HUES64 (cell line): ENCODE measurements around the gene GGTA1.
"Not testable (repeated sequence)": the region's sequence is repeated elsewhere in the genome, so short reads cannot be mapped to it uniquely, and the experiment has no call there.

Experiments used
- H3K27ac ChIP-seq: 2 replicates; pipeline ENCODE4 v1.7.0; 2013; ENCODE audit warnings: low read depth, low read length, inconsistent platforms
- H3K27me3 ChIP-seq: 2 replicates; pipeline ENCODE4 v1.6.1; 2013; ENCODE audit warnings: mild to moderate bottlenecking, low read length; ENCODE audit not compliant: insufficient read depth
- H3K36me3 ChIP-seq: 2 replicates; pipeline ENCODE4 v1.6.1; 2013; ENCODE audit warnings: mild to moderate bottlenecking, low read length; ENCODE audit not compliant: insufficient read depth
- H3K4me1 ChIP-seq: 2 replicates; pipeline ENCODE4 v1.6.1; 2013; ENCODE audit warnings: mild to moderate bottlenecking, low read length, moderate library complexity; ENCODE audit not compliant: insufficient read depth
- H3K4me3 ChIP-seq: 2 replicates; pipeline ENCODE4 v1.5.1; 2013; ENCODE audit warnings: mild to moderate bottlenecking, low read length, moderate library complexity
- H3K9ac ChIP-seq: 2 replicates; pipeline ENCODE4 v1.6.1; 2013; ENCODE audit warnings: mild to moderate bottlenecking, low read depth, low read length
- H3K9me3 ChIP-seq: 2 replicates; pipeline ENCODE4 v1.6.1; 2013; ENCODE audit warnings: low read depth, low read length; ENCODE audit not compliant: insufficient read depth
- WGBS: fragments of 150-250, 120-280 bp; methylation state at CpG from one replicate; pipeline ENCODE4 v1.1.7; 2013; ENCODE audit warnings: missing lambda C conversion rate; 5-methylcytosine and 5-hydroxymethylcytosine counted together

The GGTA1 gene

DNA sequence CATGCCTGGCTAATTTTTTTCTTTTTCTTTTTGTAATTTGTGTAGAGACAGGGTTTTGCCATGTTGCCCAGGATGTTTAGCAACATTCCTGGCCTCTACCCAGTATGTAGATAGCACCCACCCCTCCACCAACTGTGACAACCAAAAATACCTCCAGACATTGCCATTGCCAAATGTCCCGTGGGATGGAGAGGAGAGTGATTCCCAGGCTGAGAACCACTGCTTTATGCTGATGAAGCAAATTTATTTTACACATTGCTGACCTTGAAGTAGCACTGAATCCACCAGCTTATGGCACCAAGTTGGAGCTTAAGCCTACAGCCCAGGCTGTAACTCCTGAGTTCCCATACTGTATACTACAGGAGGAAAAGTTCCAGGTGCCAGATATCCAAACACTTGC lies 58.5 kb downstream of the GGTA1 start:
- no peak overlapping the region for H3K27ac ChIP-seq
- no peaks in the 10 kb centered on the region for H3K9me3 ChIP-seq
- peaks cover 3% of the 10 kb centered on the region; the same call in 1 of the 2 replicates for H3K27me3 ChIP-seq
- H3K4me3 ChIP-seq, result no peak overlapping the region
- 92% methylated on average over 1 of the region's 1 CpG for WGBS
- no peaks in the 10 kb centered on the region for H3K36me3 ChIP-seq
- no peak overlapping the region for H3K9ac ChIP-seq
- no peaks in the 10 kb centered on the region for H3K4me1 ChIP-seq

DNA sequence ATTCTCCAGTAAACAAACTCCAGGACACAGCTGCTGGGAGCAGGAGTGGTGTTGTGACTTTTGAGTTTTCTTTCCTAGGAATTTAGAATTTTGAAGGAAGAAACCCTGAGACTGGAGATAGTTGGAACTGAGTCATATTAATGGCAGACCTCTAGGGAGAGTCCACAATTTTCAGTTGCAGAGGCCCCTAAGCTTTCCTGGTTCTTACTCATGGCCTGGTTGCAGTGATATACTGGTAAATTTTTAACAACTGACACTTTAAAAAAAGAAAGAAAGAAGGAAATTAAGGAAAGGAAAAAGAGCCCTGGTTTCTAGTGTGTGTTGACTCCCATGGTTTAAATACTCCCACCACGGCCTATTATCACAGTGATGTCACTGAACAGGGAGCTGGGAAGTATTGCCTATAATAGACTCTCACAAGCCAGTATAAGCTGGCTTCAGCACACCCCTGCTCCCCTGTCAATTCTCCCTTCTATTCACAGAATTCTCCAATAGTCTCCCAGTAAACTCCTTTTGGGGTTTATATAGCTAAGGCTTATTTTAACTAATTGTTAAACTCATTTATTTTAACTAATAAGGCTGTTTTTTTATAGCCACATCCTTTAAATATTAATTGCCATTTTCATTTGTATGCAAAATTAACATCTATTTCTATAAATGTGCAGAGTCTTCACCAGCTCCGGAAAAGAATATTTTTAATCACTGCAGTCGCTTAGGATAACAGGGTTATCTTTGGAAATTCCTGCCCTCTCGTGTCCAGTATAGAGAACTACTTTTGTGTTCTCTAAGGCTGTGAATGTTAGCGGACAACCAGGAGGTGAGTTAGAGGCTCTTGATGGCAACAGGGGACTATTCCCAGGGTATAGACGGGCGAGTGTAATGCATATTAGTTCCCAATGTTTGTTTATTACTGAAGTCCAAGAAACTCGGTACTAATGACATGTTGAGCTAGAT lies 59.7 kb downstream of the GGTA1 start:
- WGBS, result 85% methylated on average over 8 of the region's 8 CpGs
- Histone ChIP-seq H3K9ac (no peak overlapping the region), H3K4me1 (no peaks in the 10 kb centered on the region), H3K27ac (no peak overlapping the region), H3K9me3 (no peaks in the 10 kb centered on the region), H3K4me3 (no peak overlapping the region), H3K27me3 (peaks cover 3% of the 10 kb centered on the region; the same call in 1 of the 2 replicates), H3K36me3 (no peaks in the 10 kb centered on the region)

DNA sequence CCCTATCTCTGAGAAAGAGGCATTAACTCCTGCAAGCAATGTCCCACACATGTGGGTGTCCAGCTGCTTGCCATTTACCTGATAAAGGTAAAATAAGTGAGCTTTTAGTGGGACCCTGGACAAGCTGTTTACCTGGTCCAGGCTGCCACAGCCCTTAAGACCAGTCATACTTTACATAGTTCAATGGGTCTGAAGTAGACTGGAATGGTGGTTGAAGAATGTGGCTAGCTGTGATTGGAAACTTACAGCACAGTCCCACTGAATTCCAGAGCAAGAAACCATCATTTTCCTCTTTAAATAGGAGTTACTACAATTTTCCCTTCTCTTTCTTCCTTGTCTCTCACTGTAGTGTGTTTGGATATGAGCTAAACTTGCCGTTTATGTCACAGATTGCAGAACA lies 60.6 kb downstream of the GGTA1 start:
- H3K4me1 ChIP-seq, result no peaks in the 10 kb centered on the region
- no peaks in the 10 kb centered on the region for H3K9me3 ChIP-seq
- H3K9ac ChIP-seq, result no peak overlapping the region
- no peak overlapping the region for H3K4me3 ChIP-seq
- no peak overlapping the region for H3K27ac ChIP-seq
- H3K36me3 ChIP-seq, result no peaks in the 10 kb centered on the region
- 91% methylated on average over 1 of the region's 1 CpG for WGBS
- peaks cover 3% of the 10 kb centered on the region; the same call in 1 of the 2 replicates for H3K27me3 ChIP-seq

DNA sequence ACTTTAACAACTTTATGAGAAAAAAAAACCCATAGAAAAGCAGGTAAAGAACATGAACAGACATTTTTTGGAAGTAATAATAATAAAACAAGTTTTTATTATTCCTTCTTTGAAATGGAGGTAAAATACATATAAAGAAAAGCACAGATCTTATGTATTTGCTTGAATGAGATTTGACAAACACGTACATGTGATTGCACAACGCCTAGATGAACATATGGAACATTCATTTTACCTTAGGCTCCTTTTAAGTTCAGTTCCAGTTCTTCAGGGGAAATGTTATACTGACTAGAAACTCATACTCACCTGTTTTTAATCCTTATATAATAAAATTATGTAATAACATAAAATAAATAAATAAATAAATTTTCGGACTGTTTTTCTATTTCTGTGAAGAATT lies 61.8 kb downstream of the GGTA1 start:
- no peak overlapping the region for H3K27ac ChIP-seq
- H3K9me3 ChIP-seq, result no peaks in the 10 kb centered on the region
- H3K4me3 ChIP-seq, result no peak overlapping the region
- no peaks in the 10 kb centered on the region for H3K36me3 ChIP-seq
- peaks cover 3% of the 10 kb centered on the region; the same call in 1 of the 2 replicates for H3K27me3 ChIP-seq
- 92% methylated on average over 2 of the region's 3 CpGs for WGBS
- no peak overlapping the region for H3K9ac ChIP-seq
- no peaks in the 10 kb centered on the region for H3K4me1 ChIP-seq

DNA sequence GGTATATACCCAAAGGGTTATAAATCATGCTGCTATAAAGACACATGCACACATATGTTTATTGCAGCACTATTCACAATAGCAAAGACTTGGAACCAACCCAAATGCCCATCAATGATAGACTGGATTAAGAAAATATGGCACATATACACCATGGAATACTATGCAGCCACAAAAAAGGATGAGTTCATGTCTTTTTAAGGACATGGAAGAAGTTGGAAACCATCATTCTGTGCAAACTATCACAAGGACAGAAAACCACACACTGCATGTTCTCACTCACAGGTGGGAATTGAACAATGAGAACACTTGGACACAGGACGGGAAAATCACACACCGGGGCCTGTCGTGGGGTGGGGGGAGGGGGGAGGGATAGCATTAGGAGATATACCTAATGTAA lies 62.6 kb downstream of the GGTA1 start:
- H3K27ac ChIP-seq, result not testable (repeated sequence)
- no CpG with 5 or more reads among the region's 3 CpGs for WGBS

DNA sequence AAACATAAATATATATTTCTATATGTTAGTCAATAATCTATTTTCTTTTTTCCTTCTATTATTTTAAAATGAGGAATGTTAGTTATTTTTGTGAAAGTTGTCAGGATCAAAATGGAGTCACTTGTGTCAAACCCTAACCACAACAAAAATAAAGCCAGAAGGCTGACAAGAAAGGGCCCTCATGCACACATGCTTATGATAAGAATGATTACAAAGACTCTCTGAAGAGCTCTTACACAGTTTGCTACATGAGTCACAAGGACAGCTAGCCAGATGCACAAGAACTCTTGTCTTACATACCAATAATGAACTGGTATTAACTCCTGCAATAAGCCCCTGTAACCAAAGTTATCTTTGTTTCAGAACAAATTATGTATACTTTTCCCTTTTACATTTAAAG lies 64.7 kb downstream of the GGTA1 start:
- H3K4me1 ChIP-seq, result no peaks in the 10 kb centered on the region; the same call in 1 of the 2 replicates
- no peaks in the 10 kb centered on the region for H3K36me3 ChIP-seq
- no peak overlapping the region for H3K27ac ChIP-seq
- no peak overlapping the region for H3K4me3 ChIP-seq
- H3K27me3 ChIP-seq, result peaks cover 3% of the 10 kb centered on the region; the same call in 1 of the 2 replicates
- H3K9ac ChIP-seq, result no peak overlapping the region
- no peaks in the 10 kb centered on the region for H3K9me3 ChIP-seq

More for the DNA sequence above, 62.6 kb downstream of the GGTA1 start:
- H3K27me3 ChIP-seq, H3K9me3 ChIP-seq, H3K4me3 ChIP-seq, H3K36me3 ChIP-seq, H3K9ac ChIP-seq, H3K4me1 ChIP-seq: not testable (repeated sequence)

DNA sequence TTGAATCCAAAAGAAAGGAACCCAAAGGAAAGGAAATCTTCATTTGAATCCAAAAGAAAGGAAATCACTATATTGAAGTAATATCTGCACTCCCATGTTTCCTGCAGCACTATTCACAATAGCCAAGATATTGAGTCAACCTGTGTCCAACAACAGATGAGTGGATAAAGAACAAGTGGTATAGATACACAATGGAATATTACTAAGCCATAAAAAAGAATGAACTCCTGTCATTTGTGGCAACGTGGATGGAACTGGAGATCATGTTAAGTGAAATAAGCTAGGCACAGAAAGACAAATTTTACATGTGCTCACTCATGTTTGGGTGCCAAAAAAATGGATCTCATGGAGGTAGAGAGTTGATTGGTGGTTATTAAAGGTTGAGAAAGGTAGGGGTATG lies 71.7 kb downstream of the GGTA1 start:
- no peak overlapping the region for H3K4me3 ChIP-seq
- H3K36me3 ChIP-seq, result no peaks in the 10 kb centered on the region
- WGBS, result 89% methylated on average over 1 of the region's 1 CpG
- H3K27ac ChIP-seq, result no peak overlapping the region
- peaks cover 9% of the 10 kb centered on the region; the same call in 1 of the 2 replicates for H3K9me3 ChIP-seq
- peaks cover 4% of the 10 kb centered on the region for H3K4me1 ChIP-seq
- no peak overlapping the region for H3K9ac ChIP-seq
- no peaks in the 10 kb centered on the region for H3K27me3 ChIP-seq

DNA sequence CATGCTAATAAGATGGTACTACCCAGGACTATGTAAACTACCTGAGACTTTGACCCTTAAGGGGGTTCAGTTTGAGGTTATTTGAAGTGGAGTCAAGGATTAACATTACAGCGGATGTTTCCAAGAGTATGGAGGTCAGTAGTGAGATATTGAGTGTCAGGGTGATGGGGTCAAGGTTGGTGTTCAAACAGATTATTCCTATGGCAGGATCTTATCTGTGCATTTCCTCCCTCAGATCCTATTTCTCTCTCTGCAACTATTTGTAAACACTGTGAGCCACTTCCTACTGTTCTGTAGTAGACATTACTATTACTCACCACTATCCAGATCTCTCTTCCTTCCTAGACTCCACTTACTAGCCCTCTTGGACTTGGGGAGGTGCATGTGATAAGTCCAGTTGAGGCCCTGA lies 75.6 kb downstream of the GGTA1 start:
- no peak overlapping the region for H3K4me3 ChIP-seq
- no peaks in the 10 kb centered on the region for H3K36me3 ChIP-seq
- no peaks in the 10 kb centered on the region for H3K27me3 ChIP-seq
- H3K27ac ChIP-seq, result no peak overlapping the region
- H3K9me3 ChIP-seq, result peaks cover 9% of the 10 kb centered on the region; the same call in 1 of the 2 replicates
- H3K4me1 ChIP-seq, result peaks cover 4% of the 10 kb centered on the region; the same call in 1 of the 2 replicates
- 95% methylated on average over 1 of the region's 1 CpG for WGBS
- H3K9ac ChIP-seq, result no peak overlapping the region

DNA sequence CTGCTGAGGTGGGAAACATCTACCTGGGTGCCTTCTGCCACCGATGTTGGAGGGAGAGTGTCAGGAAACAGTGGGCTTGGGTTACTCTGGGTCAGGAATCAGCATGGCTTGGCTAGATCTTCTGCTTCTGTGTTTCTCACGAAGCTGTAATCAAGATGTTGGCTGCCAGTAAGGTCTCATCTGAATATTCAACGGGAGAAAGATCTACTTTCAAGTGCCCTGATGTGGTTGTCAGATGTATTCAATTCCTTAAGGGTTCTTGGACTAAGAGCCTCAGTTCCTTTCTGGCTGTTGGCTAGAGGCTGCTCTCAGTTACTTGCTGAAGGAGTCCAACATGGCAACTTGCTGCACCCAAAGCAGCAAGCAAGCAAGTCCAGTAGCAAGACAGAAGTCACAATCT lies 87.7 kb downstream of the GGTA1 start:
- no peaks in the 10 kb centered on the region for H3K36me3 ChIP-seq
- H3K4me1 ChIP-seq, result peaks cover 5% of the 10 kb centered on the region; the same call in 1 of the 2 replicates
- no peaks in the 10 kb centered on the region for H3K9me3 ChIP-seq
- H3K4me3 ChIP-seq, result no peak overlapping the region
- 80% methylated on average over 3 of the region's 3 CpGs for WGBS
- no peak overlapping the region for H3K9ac ChIP-seq
- H3K27ac ChIP-seq, result no peak overlapping the region
- no peaks in the 10 kb centered on the region for H3K27me3 ChIP-seq

DNA sequence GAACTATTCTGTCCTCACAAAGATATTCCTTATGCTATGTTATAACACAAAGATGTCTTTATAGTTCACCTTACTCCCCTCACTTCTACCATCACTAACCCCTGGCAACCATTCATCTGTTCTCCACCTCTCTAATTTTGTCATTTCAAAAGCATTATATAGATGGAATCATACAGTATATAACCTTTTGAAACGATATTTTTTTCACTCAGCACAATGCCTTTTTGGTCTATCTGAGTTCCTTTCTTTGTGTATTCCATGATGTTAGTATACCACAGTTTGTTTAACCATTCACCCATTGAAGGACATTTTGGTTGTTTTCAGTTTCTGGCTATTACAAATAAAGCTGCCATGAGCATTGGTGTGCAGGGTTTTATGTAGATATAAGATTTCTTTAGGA lies 93.7 kb downstream of the GGTA1 start:
- no peak overlapping the region for H3K27ac ChIP-seq
- WGBS, result 100% methylated on average over 1 of the region's 1 CpG
- H3K9ac ChIP-seq, result no peak overlapping the region
- H3K4me1 ChIP-seq, result peaks cover 5% of the 10 kb centered on the region; the same call in 1 of the 2 replicates
- H3K27me3 ChIP-seq, result no peaks in the 10 kb centered on the region
- H3K9me3 ChIP-seq, result peaks cover 6% of the 10 kb centered on the region; the same call in 1 of the 2 replicates
- H3K36me3 ChIP-seq, result no peaks in the 10 kb centered on the region
- no peak overlapping the region for H3K4me3 ChIP-seq
